H1 (cell line): ENCODE measurements around the gene HGFAC. TPM values are rescaled to one million over a fixed set of nuclear protein-coding genes. Genes with fewer than 3 reads are reported as not detected.

Source experiments
- CTCF ChIA-PET: fragments of 300-600 bp; sonication (Branson Sonifier 250); formaldehyde crosslinking; loops from one replicate; lab custom pipeline; 2021; ENCODE audit not compliant: partially characterized antibody; lab: Charles Lee
- POLR2A ChIA-PET: fragments of 300-600 bp; sonication (Branson Sonifier 250); formaldehyde crosslinking; loops from one replicate; lab custom pipeline; 2021; ENCODE audit warnings: inconsistent platforms; ENCODE audit not compliant: partially characterized antibody; lab: Charles Lee
- DNase-seq, 2 experiments: peaks; one replicate each; pipeline versions ENCODE4 v3.0.0 to v3.0.0-alpha.2; 2010 to 2022; ENCODE audit warnings: low spot score in 2 of 2, low read depth in 1 of 2, mixed read lengths in 1 of 2
- FAIRE-seq: peaks from 2 replicates; lab custom pipeline; 2011; peaks lifted over from hg19 to GRCh38; lab: Jason Lieb, UNC
- H2AFZ ChIP-seq: 2 replicates; pipeline ENCODE4 v1.8.1; 2012; ENCODE audit warnings: low read length, inconsistent platforms
- H2AK5ac ChIP-seq: 2 replicates; pipeline ENCODE4 v1.6.1; 2013; ENCODE audit warnings: low read depth, low read length
- H2BK120ac ChIP-seq: replicated peaks from 2 replicates; pipeline ENCODE3; 2013; ENCODE audit warnings: low read depth, low read length, inconsistent platforms
- H2BK12ac ChIP-seq: 2 replicates; pipeline ENCODE4 v1.6.1; 2013; ENCODE audit warnings: low read depth, low read length
- H2BK15ac ChIP-seq: 2 replicates; pipeline ENCODE4 v1.6.1; 2013; ENCODE audit warnings: low read length
- H2BK20ac ChIP-seq: 2 replicates; pipeline ENCODE4 v1.6.1; 2013; ENCODE audit warnings: low read length
- H2BK5ac ChIP-seq: 2 replicates; pipeline ENCODE4 v1.6.1; 2013; ENCODE audit warnings: low read depth, low read length
- H3K14ac ChIP-seq: 2 replicates; pipeline ENCODE4 v1.6.1; 2013; ENCODE audit warnings: inconsistent platforms; ENCODE audit not compliant: insufficient read length
- H3K18ac ChIP-seq: 2 replicates; pipeline ENCODE4 v1.6.1; 2013; ENCODE audit warnings: low read length; ENCODE audit errors: extremely low read depth
- H3K23ac ChIP-seq: 2 replicates; pipeline ENCODE4 v1.6.1; 2013; ENCODE audit warnings: inconsistent platforms; ENCODE audit not compliant: insufficient read length
- H3K23me2 ChIP-seq: 2 replicates; pipeline ENCODE4 v1.6.1; 2013; ENCODE audit warnings: low read depth, low read length
- H3K27ac ChIP-seq: 2 replicates; pipeline ENCODE4 v1.6.1; 2011; ENCODE audit warnings: low read depth, low read length, inconsistent platforms
- H3K27me3 ChIP-seq, 4 experiments: replicated peaks in 1 of 4; 1 replicate in 1 of 4; 2 replicates in 3 of 4; pipeline versions ENCODE4 v1.6.1 to v1.8.1; 2011 to 2013; ENCODE audit warnings: low read length in 3 of 4, mild to moderate bottlenecking in 3 of 4, inconsistent platforms in 2 of 4, mixed read lengths in 2 of 4, moderate library complexity in 1 of 4; ENCODE audit not compliant: control insufficient read depth in 3 of 4, insufficient read depth in 3 of 4; ENCODE audit errors: extremely low read depth in 1 of 4
- H3K36me3 ChIP-seq, 4 experiments: 2 replicates each; pipeline versions ENCODE4 v1.6.1 to v1.8.1; 2011 to 2013; ENCODE audit warnings: mild to moderate bottlenecking in 4 of 4, low read length in 3 of 4, moderate library complexity in 2 of 4, control low read depth in 1 of 4, inconsistent platforms in 1 of 4; ENCODE audit not compliant: insufficient read depth in 4 of 4, control insufficient read depth in 2 of 4
- H3K4ac ChIP-seq: replicated peaks from 2 replicates; pipeline ENCODE3; 2013; ENCODE audit warnings: low read length, low read depth, mixed read lengths, inconsistent platforms; ENCODE audit not compliant: insufficient read length
- H3K4me1 ChIP-seq, 4 experiments: replicated peaks in 1 of 4; 1 replicate in 1 of 4; 2 replicates in 3 of 4; pipeline versions ENCODE4 v1.6.1 to v1.8.1; 2011 to 2013; ENCODE audit warnings: low read length in 3 of 4, inconsistent platforms in 2 of 4, mixed read lengths in 1 of 4; ENCODE audit not compliant: insufficient read depth in 4 of 4, control insufficient read depth in 3 of 4
- H3K4me2 ChIP-seq, 2 experiments: 2 replicates each; pipeline versions ENCODE4 v1.6.1 to v1.8.1; 2011 to 2013; ENCODE audit warnings: low read depth in 2 of 2, low read length in 2 of 2, control low read depth in 1 of 2, inconsistent platforms in 1 of 2, mild to moderate bottlenecking in 1 of 2; ENCODE audit not compliant: insufficient read depth in 1 of 2
- H3K4me3 ChIP-seq, 4 experiments: fragments of 200-600, 300-600 bp in 1 of 4; sonication (generic), shearing (Covaris generic), sonication (Bioruptor Twin) in 1 of 4; 2 replicates each; pipeline versions ENCODE4 v1.5.1 to v1.8.1; 2011 to 2016; ENCODE audit warnings: low read length in 4 of 4, low read depth in 3 of 4, control low read depth in 2 of 4, inconsistent platforms in 2 of 4, mild to moderate bottlenecking in 2 of 4, mixed read lengths in 1 of 4, moderate library complexity in 1 of 4; ENCODE audit not compliant: insufficient read depth in 2 of 4; ENCODE audit errors: extremely low read depth in 1 of 4
- H3K56ac ChIP-seq: replicated peaks from 2 replicates; pipeline ENCODE3; 2013; ENCODE audit warnings: low read depth, mild to moderate bottlenecking, mixed read lengths, low read length, inconsistent platforms; ENCODE audit not compliant: insufficient read length
- H3K79me1 ChIP-seq: 2 replicates; pipeline ENCODE4 v1.6.1; 2013; ENCODE audit warnings: low read depth, low read length, control low read depth
- H3K79me2 ChIP-seq, 2 experiments: 2 replicates each; pipeline versions ENCODE4 v1.6.1 to v1.8.1; 2012 to 2013; ENCODE audit warnings: low read length in 2 of 2, mild to moderate bottlenecking in 2 of 2, inconsistent platforms in 1 of 2; ENCODE audit not compliant: insufficient read depth in 2 of 2, control insufficient read depth in 1 of 2
- H3K9ac ChIP-seq, 4 experiments: replicated peaks in 1 of 4; 1 replicate in 1 of 4; 2 replicates in 3 of 4; pipeline versions ENCODE4 v1.6.1 to v1.8.1; 2011 to 2013; ENCODE audit warnings: low read depth in 3 of 4, low read length in 3 of 4, control low read depth in 2 of 4, mild to moderate bottlenecking in 2 of 4, moderate library complexity in 2 of 4, inconsistent platforms in 1 of 4; ENCODE audit errors: extremely low read depth in 1 of 4
- H3K9me3 ChIP-seq, 2 experiments: 2 replicates each; pipeline versions ENCODE4 v1.6.1 to v1.8.1; 2012 to 2013; ENCODE audit warnings: mild to moderate bottlenecking in 2 of 2, moderate library complexity in 2 of 2, control low read depth in 1 of 2, inconsistent platforms in 1 of 2, low read depth in 1 of 2, low read length in 1 of 2, mixed read lengths in 1 of 2; ENCODE audit not compliant: insufficient read depth in 2 of 2
- H4K20me1 ChIP-seq, 2 experiments: replicated peaks in 1 of 2; 2 replicates each; pipeline versions ENCODE3 to v1.8.1; 2011 to 2013; ENCODE audit warnings: inconsistent platforms in 2 of 2, low read length in 2 of 2, mild to moderate bottlenecking in 1 of 2; ENCODE audit not compliant: insufficient read depth in 2 of 2, control insufficient read depth in 1 of 2
- H4K5ac ChIP-seq: 2 replicates; pipeline ENCODE4 v1.6.1; 2013; ENCODE audit warnings: low read length, low read depth, mixed read lengths, inconsistent platforms; ENCODE audit not compliant: insufficient read length
- H4K8ac ChIP-seq: 2 replicates; pipeline ENCODE4 v1.8.0; 2013; ENCODE audit warnings: mild to moderate bottlenecking, moderate library complexity, low read length, inconsistent platforms; ENCODE audit not compliant: insufficient read depth; ENCODE audit errors: extremely low read depth
- H4K91ac ChIP-seq: replicated peaks from 2 replicates; pipeline ENCODE3; 2013; ENCODE audit warnings: low read length, mixed read lengths, inconsistent platforms; ENCODE audit not compliant: insufficient read length
- ATF3 ChIP-seq: IDR thresholded peaks from 2 replicates; pipeline ENCODE4 v1.6.1; 2011; ENCODE audit warnings: low read depth, mild to moderate bottlenecking, low read length; ENCODE audit not compliant: insufficient read depth
- BRCA1 ChIP-seq: IDR thresholded peaks from 2 replicates; pipeline ENCODE4 v1.6.1; 2012; ENCODE audit warnings: low read depth, low read length, improper control_type of control experiment
- CBX8 ChIP-seq: fragments of 300-800, 300-1000 bp; sonication (generic); IDR thresholded peaks from 2 replicates; pipeline ENCODE4 v1.7.1; 2016; ENCODE audit warnings: low read depth, low read length, borderline replicate concordance
- E2F6 ChIP-seq: IDR thresholded peaks from 2 replicates; pipeline ENCODE4 v1.6.1; 2012; ENCODE audit warnings: inconsistent platforms
- GTF2F1 ChIP-seq: IDR thresholded peaks from 2 replicates; pipeline ENCODE4 v1.6.1; 2012; ENCODE audit warnings: low read depth, low read length, improper control_type of control experiment, borderline replicate concordance
- HDAC2 ChIP-seq, 2 experiments: fragments of 300-600 bp in 1 of 2; sonication (generic) in 1 of 2; IDR thresholded peaks; 2 replicates each; pipeline ENCODE4 v1.6.1; 2011 to 2012; ENCODE audit warnings: low read depth in 2 of 2, low read length in 2 of 2, mild to moderate bottlenecking in 2 of 2, moderate library complexity in 2 of 2, borderline replicate concordance in 1 of 2, inconsistent platforms in 1 of 2
- HDAC6 ChIP-seq: IDR thresholded peaks from one replicate; pipeline ENCODE4 v1.7.1; 2012; ENCODE audit warnings: low read depth, mild to moderate bottlenecking, inconsistent platforms, low read length, moderate library complexity
- MAX ChIP-seq: IDR thresholded peaks from 2 replicates; pipeline ENCODE4 v1.6.1; 2012; ENCODE audit warnings: inconsistent platforms
- SUZ12 ChIP-seq: fragments of 200-600 bp; sonication (generic); IDR thresholded peaks from 2 replicates; pipeline ENCODE4 v1.6.1; 2012; ENCODE audit warnings: mild to moderate bottlenecking, inconsistent platforms, low read length, moderate library complexity, mixed read lengths
- WGBS, 2 experiments: shearing (Covaris generic) in 1 of 2; methylation state at CpG; one replicate each; pipeline versions ENCODE4 v1.1.6 to v1.1.7; 2013 to 2015; ENCODE audit warnings: low lambda C conversion rate in 2 of 2, mixed read lengths in 2 of 2, inconsistent platforms in 1 of 2, low coverage in 1 of 2, missing lambda C conversion rate in 1 of 2; ENCODE audit not compliant: insufficient replicate concordance in 2 of 2, insufficient coverage in 1 of 2, insufficient read length in 1 of 2; ENCODE audit errors: extremely low coverage in 1 of 2, missing lambda C conversion rate in 1 of 2; 5-methylcytosine and 5-hydroxymethylcytosine counted together
- polyA plus RNA-seq, 7 experiments: library from polyadenylated mRNA; depleted of rRNA in 3 of 7; stranded (reverse) in 5 of 7; unstranded in 2 of 7; fragments of >200 nt in 5 of 7; fragments of 200-250 nt in 2 of 7; gene quantifications; 1 replicate in 5 of 7; 2 replicates in 1 of 7; 4 replicates in 1 of 7; pipeline versions ENCODE4 v1.2.1 to v1.2.3, GENCODE V29; 2011 to 2013; ENCODE audit warnings: missing spikeins in 2 of 7, mixed read lengths in 2 of 7
- total RNA-seq: library from RNA; stranded (reverse); fragmentation: NEBNext Ultra II Directional; extraction: Animal tissue kit (Norgen Biotek cat#: 25700); gene quantifications from 2 replicates; pipeline ENCODE4 v1.2.1, GENCODE V29; 2021

The HGFAC gene
- total and polyA plus RNA-seq, 2 of the 8 experiments (the other 6 are each of a cell fraction or from before 2014, with no cell fraction given): 0.14 to 0.15 TPM

- H3K4me3 ChIP-seq: no peak overlapping the region
- H3K9me3 ChIP-seq: peaks cover 0 to 6% of the 10 kb centered on the region in 2 experiments; a peak in 2 of 4 replicates
- H4K5ac ChIP-seq: no peak overlapping the region
- no peak for FAIRE-seq
- H3K27me3 ChIP-seq: peaks cover 3 to 55% (median 35%) of the 10 kb centered on the region in 4 experiments; a peak in 6 of 7 replicates
- H3K27ac ChIP-seq: no peak overlapping the region
- no peak overlapping the region for H3K23ac ChIP-seq
- no peak overlapping the region for H3K4me2 ChIP-seq
- peaks cover 0 to 17% of the 10 kb centered on the region in 2 experiments for H4K20me1 ChIP-seq
- H2BK5ac ChIP-seq: no peak overlapping the region
- H3K4me1 ChIP-seq: peaks cover 0 to 3% (median 1%) of the 10 kb centered on the region in 4 experiments; a peak in 2 of 7 replicates
- DNase-seq: no peak
- CTCF ChIA-PET: interaction anchor here (0.7 to 3.9 kb wide), 3 partner anchors 11 to 45 kb away, joined by 3 to 41 read pairs (median 12); no protein-coding TSS in a partner anchor
- H3K18ac ChIP-seq: no peak overlapping the region
- peaks cover 5% of the 10 kb centered on the region for H3K23me2 ChIP-seq
- H3K56ac ChIP-seq: no peak overlapping the region
- H4K91ac ChIP-seq: no peak overlapping the region
- no peak overlapping the region for H3K4ac ChIP-seq
- peaks cover 6% of the 10 kb centered on the region; the same call in 1 of the 2 replicates for H3K79me1 ChIP-seq
- no peak overlapping the region; the same call in none of the 2 replicates for H4K8ac ChIP-seq
- no peak overlapping the region for H2BK120ac ChIP-seq
- 0 out of 2 replicates have a peak overlapping the region, but pooled peaks have one; percentile 11 for H2BK15ac ChIP-seq
- H2BK20ac ChIP-seq: no peak overlapping the region
- WGBS, 2 experiments: 86% methylated on average over 25 of the region's 31 CpGs; no CpG with 5 or more reads in 1 of the 2 experiments
- H3K36me3 ChIP-seq: no peaks in the 10 kb centered on the region
- no peak overlapping the region for H3K14ac ChIP-seq
- H3K79me2 ChIP-seq: no peaks in the 10 kb centered on the region
- no peak overlapping the region for H3K9ac ChIP-seq
- POLR2A ChIA-PET: no interaction called here
- no peak overlapping the region for H2BK12ac ChIP-seq
- no peak overlapping the region for H2AFZ ChIP-seq
- no peak overlapping the region for H2AK5ac ChIP-seq
- TF ChIP-seq E2F6: no peak
- no peak for TF ChIP-seq HDAC2 (IDR thresholded peaks at IDR 0.05; ENCODE audit: borderline replicate concordance in 1 of 2, low read depth in 2 of 2, low read length in 2 of 2)
- TF ChIP-seq MAX: no peak
- TF ChIP-seq HDAC6: no peak
- no peak for TF ChIP-seq SUZ12
- TF ChIP-seq ATF3: no peak
- no peak for TF ChIP-seq BRCA1
- no peak for TF ChIP-seq GTF2F1
- TF ChIP-seq CBX8: no peak
Observed at GRCh38 chr4:3469386-3470243, 27.8 kb downstream of the HGFAC start.
